Measurements from ENCODE around the gene SPNS2.

SPNS2 gene

GRCh38 chr17:4514206-4514605 is 15.5 kb downstream of the SPNS2 start:
- no peak overlapping the region for H3K27ac Mint-ChIP-seq
- DNase-seq (no peak), ATAC-seq (replicated peaks) (no peak)
- no peaks in the 10 kb centered on the region for H3K36me3 Mint-ChIP-seq
- peaks cover 16 to 22% of the 10 kb centered on the region in 2 donors for H3K27me3 Mint-ChIP-seq
- peaks cover 6 to 17% of the 10 kb centered on the region in 2 donors for H3K4me1 Mint-ChIP-seq
- no peaks in the 10 kb centered on the region for H3K9me3 Mint-ChIP-seq
- H3K4me3 Mint-ChIP-seq: no peak overlapping the region

DNA sequence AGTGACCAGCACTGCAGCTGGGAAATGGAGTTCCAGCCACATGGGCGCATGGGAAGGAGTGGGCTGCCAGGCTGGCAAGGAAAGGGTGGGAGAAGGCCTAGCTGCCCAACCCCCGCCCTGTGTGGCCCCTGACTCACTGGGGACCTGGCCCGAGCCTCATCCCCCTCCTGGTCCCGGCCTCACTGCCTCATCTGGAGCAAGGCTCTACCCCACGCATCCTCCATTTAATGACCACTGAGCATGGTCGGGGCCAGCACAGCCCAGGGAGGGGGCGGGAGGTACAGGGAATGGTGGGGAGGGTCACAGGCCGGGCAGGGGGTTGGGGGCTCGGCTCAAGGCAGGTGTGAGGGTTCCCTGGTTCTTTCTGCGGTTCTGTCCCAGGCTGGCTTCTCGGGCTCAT is 16.1 kb downstream of the SPNS2 start:
- DNase-seq: no peak
- H3K36me3 Mint-ChIP-seq: no peaks in the 10 kb centered on the region
- peaks cover 10 to 16% of the 10 kb centered on the region in 2 donors for H3K27me3 Mint-ChIP-seq
- H3K27ac Mint-ChIP-seq: no peak overlapping the region
- H3K9me3 Mint-ChIP-seq: no peaks in the 10 kb centered on the region
- ATAC-seq (replicated peaks): no peak
- H3K4me1 Mint-ChIP-seq: peaks cover under 1 to 11% of the 10 kb centered on the region in 2 donors
- no peak overlapping the region for H3K4me3 Mint-ChIP-seq

DNA sequence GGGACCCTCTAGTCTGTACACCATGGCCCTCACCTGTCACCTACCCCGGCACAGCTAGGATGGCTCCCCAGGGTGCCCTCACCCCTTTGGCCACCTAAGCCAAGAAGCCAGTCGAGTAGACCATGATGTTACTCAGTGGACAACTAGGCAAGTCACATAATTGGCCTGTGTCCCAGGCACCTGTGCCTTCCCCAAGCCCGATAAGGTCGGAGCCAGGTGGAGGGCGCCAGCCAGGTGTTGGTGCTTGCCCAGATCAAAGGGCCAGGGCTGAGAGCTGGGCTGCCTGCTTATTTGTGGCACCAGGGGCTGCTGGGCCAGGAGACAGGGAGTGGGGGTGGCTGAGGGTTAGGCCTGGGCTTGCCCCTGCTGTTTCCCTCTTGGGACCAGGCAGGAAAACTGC is 16.8 kb downstream of the SPNS2 start:
- Mint-ChIP-seq H3K4me1 (peaks cover 0 to 9% of the 10 kb centered on the region in 2 donors), H3K27me3 (peaks cover 3 to 11% of the 10 kb centered on the region in 2 donors), H3K4me3 (no peak overlapping the region), H3K36me3 (no peaks in the 10 kb centered on the region), H3K9me3 (no peaks in the 10 kb centered on the region), H3K27ac (no peak overlapping the region)
- DNase-seq (no peak), ATAC-seq (replicated peaks) (no peak)

- no peaks in the 10 kb centered on the region for H3K9me3 Mint-ChIP-seq
- H3K4me3 Mint-ChIP-seq: no peak overlapping the region
- H3K27ac Mint-ChIP-seq: no peak overlapping the region
- DNase-seq (no peak), ATAC-seq (replicated peaks) (no peak)
- peaks cover 0 to 9% of the 10 kb centered on the region in 2 donors for H3K27me3 Mint-ChIP-seq
- H3K4me1 Mint-ChIP-seq: no peaks in the 10 kb centered on the region
- no peaks in the 10 kb centered on the region for H3K36me3 Mint-ChIP-seq
These were observed 18.1 kb downstream of the SPNS2 start for GRCh38 chr17:4516735-4517134.

- H3K27me3 Mint-ChIP-seq: peaks cover 0 to 6% of the 10 kb centered on the region in 2 donors
- no peaks in the 10 kb centered on the region for H3K4me1 Mint-ChIP-seq
- no peaks in the 10 kb centered on the region for H3K9me3 Mint-ChIP-seq
- no peak overlapping the region for H3K4me3 Mint-ChIP-seq
- no peaks in the 10 kb centered on the region for H3K36me3 Mint-ChIP-seq
- DNase-seq (no peak), ATAC-seq (replicated peaks) (no peak)
- peak overlapping the region; percentile 56 for H3K27ac Mint-ChIP-seq
These were observed 20.2 kb downstream of the SPNS2 start for GRCh38 chr17:4518901-4519300.

GRCh38 chr17:4519361-4519788 is 20.7 kb downstream of the SPNS2 start:
- Mint-ChIP-seq H3K27me3 (peaks cover 0 to 6% of the 10 kb centered on the region in 2 donors), H3K36me3 (no peaks in the 10 kb centered on the region), H3K4me1 (no peaks in the 10 kb centered on the region), H3K9me3 (no peaks in the 10 kb centered on the region), H3K27ac (no peak overlapping the region), H3K4me3 (no peak overlapping the region)
- ATAC-seq (replicated peaks) (no peak), DNase-seq (no peak)

- Mint-ChIP-seq H3K36me3 (no peaks in the 10 kb centered on the region), H3K27ac (no peak overlapping the region), H3K9me3 (no peaks in the 10 kb centered on the region), H3K4me3 (no peak overlapping the region), H3K4me1 (no peaks in the 10 kb centered on the region), H3K27me3 (peaks cover 0 to 6% of the 10 kb centered on the region in 2 donors)
- DNase-seq (no peak), ATAC-seq (replicated peaks) (no peak)
These were observed 21.6 kb downstream of the SPNS2 start for GRCh38 chr17:4520060-4520893.

- peaks cover 3 to 6% of the 10 kb centered on the region in 2 donors for H3K27me3 Mint-ChIP-seq
- no peak overlapping the region for H3K27ac Mint-ChIP-seq
- DNase-seq (no peak), ATAC-seq (replicated peaks) (no peak)
- H3K4me3 Mint-ChIP-seq: no peak overlapping the region
- no peaks in the 10 kb centered on the region for H3K36me3 Mint-ChIP-seq
- no peaks in the 10 kb centered on the region for H3K4me1 Mint-ChIP-seq
- H3K9me3 Mint-ChIP-seq: no peaks in the 10 kb centered on the region
These were observed 22.4 kb downstream of the SPNS2 start for GRCh38 chr17:4520894-4521600.

DNA sequence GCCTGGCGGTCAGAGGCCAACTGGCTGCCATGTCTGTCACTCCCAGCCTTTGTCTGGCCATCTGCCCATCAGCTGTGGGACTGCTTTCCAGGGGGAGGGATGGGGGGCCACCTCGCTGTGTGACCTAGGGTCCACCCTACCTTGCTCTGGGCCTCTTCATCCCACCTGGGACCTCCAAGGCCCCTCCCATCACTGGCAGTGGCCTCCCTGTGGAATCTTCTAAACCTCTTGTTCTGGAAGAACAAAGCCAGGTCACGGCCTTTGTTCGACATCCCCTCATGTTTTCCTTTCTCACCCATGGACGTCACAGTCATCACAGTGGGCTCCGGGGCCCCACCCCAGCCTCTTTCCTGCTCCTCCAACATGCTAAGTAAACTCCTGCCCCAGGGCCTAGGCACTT is 24.0 kb downstream of the SPNS2 start:
- DNase-seq (no peak), ATAC-seq (replicated peaks) (no peak)
- Mint-ChIP-seq H3K36me3 (no peaks in the 10 kb centered on the region), H3K9me3 (no peaks in the 10 kb centered on the region), H3K4me3 (no peak overlapping the region), H3K4me1 (no peaks in the 10 kb centered on the region), H3K27me3 (peaks cover 7 to 13% of the 10 kb centered on the region in 2 donors), H3K27ac (no peak overlapping the region)

DNA sequence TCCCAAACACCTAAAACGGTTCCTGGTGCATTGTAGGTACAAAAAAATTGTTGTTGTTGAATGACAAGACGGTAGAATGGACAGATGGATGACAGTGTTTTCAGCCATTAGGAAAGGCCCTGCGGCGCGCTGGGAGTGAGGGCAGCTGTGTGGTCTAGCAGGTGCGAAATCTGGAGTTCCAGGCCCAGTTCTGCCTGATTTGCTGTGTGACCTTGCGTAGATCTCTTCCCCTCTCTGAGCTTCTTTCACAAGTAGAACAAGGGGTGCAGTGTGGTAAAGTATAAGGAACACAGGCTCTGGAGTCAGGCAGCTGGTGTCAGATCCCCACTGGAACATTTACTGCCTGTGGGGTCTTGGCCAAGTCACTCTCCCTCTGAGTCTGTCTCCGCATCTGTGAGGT is 25.3 kb downstream of the SPNS2 start:
- Mint-ChIP-seq H3K27me3 (peaks cover 7 to 14% of the 10 kb centered on the region in 2 donors), H3K4me3 (no peak overlapping the region), H3K27ac (no peak overlapping the region), H3K36me3 (no peaks in the 10 kb centered on the region), H3K9me3 (no peaks in the 10 kb centered on the region), H3K4me1 (no peaks in the 10 kb centered on the region)
- DNase-seq: no peak
- no peak for ATAC-seq (replicated peaks)

DNA sequence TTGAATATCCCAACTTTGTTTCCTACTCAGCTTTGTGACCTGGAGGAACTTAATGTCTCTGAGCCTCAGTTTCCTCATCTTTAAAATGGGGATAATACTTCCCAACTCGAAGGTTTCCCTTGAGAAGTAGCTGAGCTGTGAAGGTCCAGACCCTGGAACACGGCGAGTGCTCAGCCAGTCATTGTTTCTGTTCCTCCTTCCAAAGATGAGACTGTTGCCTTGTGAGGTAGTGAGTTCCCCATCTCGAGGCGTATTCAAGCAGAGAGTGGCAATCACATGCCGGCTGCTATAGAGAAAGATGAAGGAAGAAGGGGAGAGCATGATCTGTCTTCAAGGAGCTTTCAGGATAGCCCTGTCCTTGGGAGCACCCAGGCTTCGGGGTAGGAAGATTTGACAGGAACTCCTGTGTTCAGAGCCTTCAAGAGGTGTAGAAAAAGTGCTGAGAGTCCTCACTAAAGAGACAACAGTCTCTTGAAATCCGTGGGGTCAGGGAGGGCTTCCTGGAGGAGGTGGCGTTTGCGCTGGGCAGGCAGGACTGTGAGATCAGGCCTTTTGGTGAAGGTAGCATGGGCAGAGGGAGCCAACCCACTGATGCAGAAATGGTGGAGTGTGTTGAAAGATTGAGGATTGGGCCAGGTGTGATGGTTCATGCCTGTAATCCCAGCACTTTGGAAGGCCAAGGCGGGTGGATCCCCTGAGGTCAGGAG is 27.2 kb downstream of the SPNS2 start:
- no peaks in the 10 kb centered on the region for H3K36me3 Mint-ChIP-seq
- no peak for DNase-seq
- H3K27ac Mint-ChIP-seq: no peak overlapping the region
- H3K27me3 Mint-ChIP-seq: peaks cover 14 to 17% of the 10 kb centered on the region in 2 donors
- H3K4me3 Mint-ChIP-seq: no peak overlapping the region
- H3K9me3 Mint-ChIP-seq: no peaks in the 10 kb centered on the region
- H3K4me1 Mint-ChIP-seq: no peaks in the 10 kb centered on the region
- ATAC-seq (replicated peaks): no peak

- no peak overlapping the region for H3K27ac Mint-ChIP-seq
- H3K27me3 Mint-ChIP-seq: peaks cover 18 to 21% of the 10 kb centered on the region in 2 donors
- H3K4me3 Mint-ChIP-seq: no peak overlapping the region
- no peak for ATAC-seq (replicated peaks)
- no peaks in the 10 kb centered on the region for H3K36me3 Mint-ChIP-seq
- no peaks in the 10 kb centered on the region for H3K4me1 Mint-ChIP-seq
- H3K9me3 Mint-ChIP-seq: no peaks in the 10 kb centered on the region
- no peak for DNase-seq
These were observed 28.5 kb downstream of the SPNS2 start for GRCh38 chr17:4527134-4527533.

GRCh38 chr17:4527566-4528125 is 29.0 kb downstream of the SPNS2 start:
- Mint-ChIP-seq H3K4me3 (no peak overlapping the region), H3K36me3 (no peaks in the 10 kb centered on the region), H3K9me3 (no peaks in the 10 kb centered on the region), H3K4me1 (no peaks in the 10 kb centered on the region), H3K27me3 (peaks cover 22% of the 10 kb centered on the region in 2 donors), H3K27ac (no peak overlapping the region)
- ATAC-seq (replicated peaks) (no peak), DNase-seq (no peak)

GRCh38 chr17:4529533-4530152 is 31.0 kb downstream of the SPNS2 start:
- H3K27ac Mint-ChIP-seq: no peak overlapping the region

More at GRCh38 chr17:4529533-4530152, 31.0 kb downstream of the SPNS2 start:
- Mint-ChIP-seq H3K36me3 (no peaks in the 10 kb centered on the region), H3K4me3 (no peak overlapping the region), H3K27me3 (peaks cover 28 to 37% of the 10 kb centered on the region in 2 donors), H3K9me3 (no peaks in the 10 kb centered on the region), H3K4me1 (no peaks in the 10 kb centered on the region)
- ATAC-seq (replicated peaks) (no peak), DNase-seq (no peak)

All from stimulated activated naive B cell treated with anti-CD40 and anti-IgM and Interleukin-4, amounts not matched to agents 10 μg/mL and 1 μg/mL and 100 μg/mL, for 72 hours (primary cell).